Neural cell (in vitro differentiated cells): ENCODE data around the gene PPCDC.

Experiments
- EP300 ChIP-seq: fragments of 450-650 bp; conservative IDR thresholded peaks from 2 replicates; pipeline ENCODE4 v1.6.1; 2014; ENCODE audit warnings: antibody characterized with exemption, mild to moderate bottlenecking, moderate library complexity; ENCODE audit not compliant: poor library complexity, severe bottlenecking
- EZH2 ChIP-seq: fragments of 200-600, 300-800 bp; shearing (Covaris generic), sonication (generic); IDR thresholded peaks from 2 replicates; pipeline ENCODE4 v1.6.1; 2014; ENCODE audit warnings: antibody characterized with exemption, low read length, borderline replicate concordance, mild to moderate bottlenecking; ENCODE audit not compliant: insufficient read depth, poor library complexity, severe bottlenecking
- POLR2AphosphoS5 ChIP-seq: IDR thresholded peaks from 2 replicates; pipeline ENCODE4 v1.6.1; 2012
- RAD21 ChIP-seq: fragments of 450-650 bp; conservative IDR thresholded peaks from 2 replicates; pipeline ENCODE4 v1.6.1; 2014; ENCODE audit warnings: antibody characterized with exemption, mild to moderate bottlenecking, moderate library complexity
- TF ChIP-seq, protein P1 (sequence below): fragments of 450-650 bp; IDR thresholded peaks from 2 replicates; pipeline ENCODE4 v1.5.1; 2014; ENCODE audit warnings: antibody characterized with exemption, mild to moderate bottlenecking, moderate library complexity; ENCODE audit not compliant: poor library complexity, severe bottlenecking

DNA sequence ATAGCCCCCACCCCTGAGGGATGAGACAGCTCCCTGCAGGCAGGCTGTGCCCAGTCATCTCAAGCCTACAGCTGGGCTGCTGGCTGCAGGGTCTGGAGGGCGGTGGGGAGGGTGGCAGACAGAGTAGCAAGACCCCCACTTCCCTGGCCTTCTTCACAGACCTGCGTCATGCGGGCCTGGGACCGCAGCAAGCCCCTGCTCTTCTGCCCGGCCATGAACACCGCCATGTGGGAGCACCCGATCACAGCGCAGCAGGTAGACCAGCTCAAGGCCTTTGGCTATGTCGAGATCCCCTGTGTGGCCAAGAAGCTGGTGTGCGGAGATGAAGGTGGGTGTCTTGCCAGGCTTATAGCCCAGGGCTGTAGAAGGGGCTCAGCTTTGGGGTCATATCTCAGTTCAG lies 25.0 kb downstream of the PPCDC start:
- TF ChIP-seq, protein P1, sequence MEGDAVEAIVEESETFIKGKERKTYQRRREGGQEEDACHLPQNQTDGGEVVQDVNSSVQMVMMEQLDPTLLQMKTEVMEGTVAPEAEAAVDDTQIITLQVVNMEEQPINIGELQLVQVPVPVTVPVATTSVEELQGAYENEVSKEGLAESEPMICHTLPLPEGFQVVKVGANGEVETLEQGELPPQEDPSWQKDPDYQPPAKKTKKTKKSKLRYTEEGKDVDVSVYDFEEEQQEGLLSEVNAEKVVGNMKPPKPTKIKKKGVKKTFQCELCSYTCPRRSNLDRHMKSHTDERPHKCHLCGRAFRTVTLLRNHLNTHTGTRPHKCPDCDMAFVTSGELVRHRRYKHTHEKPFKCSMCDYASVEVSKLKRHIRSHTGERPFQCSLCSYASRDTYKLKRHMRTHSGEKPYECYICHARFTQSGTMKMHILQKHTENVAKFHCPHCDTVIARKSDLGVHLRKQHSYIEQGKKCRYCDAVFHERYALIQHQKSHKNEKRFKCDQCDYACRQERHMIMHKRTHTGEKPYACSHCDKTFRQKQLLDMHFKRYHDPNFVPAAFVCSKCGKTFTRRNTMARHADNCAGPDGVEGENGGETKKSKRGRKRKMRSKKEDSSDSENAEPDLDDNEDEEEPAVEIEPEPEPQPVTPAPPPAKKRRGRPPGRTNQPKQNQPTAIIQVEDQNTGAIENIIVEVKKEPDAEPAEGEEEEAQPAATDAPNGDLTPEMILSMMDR = no peak
- TF ChIP-seq EZH2 (no peak), EP300 (no peak), RAD21 (no peak), POLR2AphosphoS5 (no peak)
